Measurements from ENCODE around the gene TIMM10.

DNA sequence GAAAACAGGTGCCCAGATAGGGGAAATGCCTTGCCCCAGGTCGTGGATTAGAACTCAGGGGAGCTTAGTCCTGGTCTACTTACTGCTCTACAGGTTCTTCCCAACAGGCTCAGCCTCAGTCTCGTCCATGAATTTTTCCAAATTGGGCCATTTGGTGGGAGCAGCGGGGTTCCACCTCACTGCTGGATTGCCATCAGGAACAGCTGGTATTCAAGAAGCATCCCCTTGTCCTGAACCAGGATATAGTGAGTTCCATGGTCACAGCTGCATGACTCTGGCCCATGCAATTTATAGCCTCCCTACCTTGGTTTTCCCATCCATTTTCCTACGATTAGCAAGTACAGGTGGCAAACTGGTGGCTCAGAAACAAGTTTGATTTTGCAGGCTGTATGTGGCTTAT is 43.5 kb upstream of the TIMM10 start:
- TF ChIP-seq, protein P1, sequence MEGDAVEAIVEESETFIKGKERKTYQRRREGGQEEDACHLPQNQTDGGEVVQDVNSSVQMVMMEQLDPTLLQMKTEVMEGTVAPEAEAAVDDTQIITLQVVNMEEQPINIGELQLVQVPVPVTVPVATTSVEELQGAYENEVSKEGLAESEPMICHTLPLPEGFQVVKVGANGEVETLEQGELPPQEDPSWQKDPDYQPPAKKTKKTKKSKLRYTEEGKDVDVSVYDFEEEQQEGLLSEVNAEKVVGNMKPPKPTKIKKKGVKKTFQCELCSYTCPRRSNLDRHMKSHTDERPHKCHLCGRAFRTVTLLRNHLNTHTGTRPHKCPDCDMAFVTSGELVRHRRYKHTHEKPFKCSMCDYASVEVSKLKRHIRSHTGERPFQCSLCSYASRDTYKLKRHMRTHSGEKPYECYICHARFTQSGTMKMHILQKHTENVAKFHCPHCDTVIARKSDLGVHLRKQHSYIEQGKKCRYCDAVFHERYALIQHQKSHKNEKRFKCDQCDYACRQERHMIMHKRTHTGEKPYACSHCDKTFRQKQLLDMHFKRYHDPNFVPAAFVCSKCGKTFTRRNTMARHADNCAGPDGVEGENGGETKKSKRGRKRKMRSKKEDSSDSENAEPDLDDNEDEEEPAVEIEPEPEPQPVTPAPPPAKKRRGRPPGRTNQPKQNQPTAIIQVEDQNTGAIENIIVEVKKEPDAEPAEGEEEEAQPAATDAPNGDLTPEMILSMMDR (IDR thresholded peaks at IDR 0.05): no peak
- TF ChIP-seq POLR2A (IDR thresholded peaks at IDR 0.05) (no peak), EP300 (IDR thresholded peaks at IDR 0.05) (no peak)

Measured in stomach (tissue), 4 donors.